GM12878 (cell line): ENCODE data around the gene MEGF6. TPM values are rescaled to one million over a fixed set of nuclear protein-coding genes. Genes with fewer than 3 reads are reported as not detected.

Experiments
- ATAC-seq: fragments of 200-7000 bp; cut with Tn5 transposase; 3 replicates; pipeline ENCODE4 v1.9.1; 2020; ENCODE audit warnings: mild to moderate bottlenecking, moderate library complexity
- BruUV-seq: library from RNA; stranded (reverse); fragments of 400-500 nt; replicated peaks from 2 replicates; lab custom pipeline; 2021; lab: Mats Ljungman, UMichigan
- CTCF ChIA-PET: fragments of 300-600 bp; sonication (Branson Sonifier 250); formaldehyde crosslinking; extraction: SDS; loops from one replicate; lab custom pipeline; 2021; ENCODE audit warnings: inconsistent platforms; lab: Yijun Ruan, JAX
- POLR2A ChIA-PET: fragments of 350-600 bp; formaldehyde crosslinking; extraction: SDS; loops from one replicate; lab custom pipeline; 2021; ENCODE audit warnings: inconsistent platforms; lab: Charles Lee
- RAD21 ChIA-PET: fragments of 300-600 bp; sonication (Branson Sonifier 250); formaldehyde crosslinking; loops from one replicate; lab custom pipeline; 2023; ENCODE audit warnings: antibody characterized with exemption; ENCODE audit not compliant: unreplicated experiment; lab: Charles Lee
- SMC1A ChIA-PET: fragments of 300-600 bp; sonication (Branson Sonifier 250); formaldehyde crosslinking; loops from one replicate; lab custom pipeline; 2023; ENCODE audit not compliant: unreplicated experiment, uncharacterized antibody; lab: Charles Lee
- DNase-seq: peaks from one replicate; pipeline ENCODE4 v3.0.0-alpha.2; 2011; ENCODE audit warnings: low read depth, low spot score
- FAIRE-seq: peaks from 3 replicates; lab custom pipeline; 2011; peaks lifted over from hg19 to GRCh38; lab: Jason Lieb, UNC
- H2AFZ ChIP-seq: 2 replicates; pipeline ENCODE4 v1.6.0; 2011; ENCODE audit warnings: low read depth, low read length, control low read depth; ENCODE audit not compliant: control insufficient read depth
- H3K27ac ChIP-seq: 2 replicates; pipeline ENCODE4 v1.5.1; 2011; ENCODE audit warnings: control low read depth; ENCODE audit not compliant: control insufficient read depth, insufficient read depth
- H3K27me3 ChIP-seq, 2 experiments: replicated peaks in 1 of 2; 2 replicates each; pipeline versions ENCODE4 v1.6.0 to v1.6.1; 2011; ENCODE audit warnings: low read length in 1 of 2; ENCODE audit not compliant: control insufficient read depth in 2 of 2, insufficient read depth in 2 of 2
- H3K36me3 ChIP-seq, 2 experiments: 2 replicates each; pipeline ENCODE4 v1.5.1; 2011; ENCODE audit warnings: low read length in 1 of 2; ENCODE audit not compliant: control insufficient read depth in 2 of 2, insufficient read depth in 2 of 2
- H3K4me1 ChIP-seq: 2 replicates; pipeline ENCODE4 v1.6.1; 2011; ENCODE audit warnings: mild to moderate bottlenecking, low read length, moderate library complexity, mixed read lengths; ENCODE audit not compliant: control insufficient read depth, insufficient read depth
- H3K4me2 ChIP-seq: 2 replicates; pipeline ENCODE4 v1.6.0; 2011; ENCODE audit warnings: control low read depth; ENCODE audit not compliant: control insufficient read depth, insufficient read depth
- H3K4me3 ChIP-seq: fragments of 200-600 bp; sonication (generic); 2 replicates; pipeline ENCODE4 v1.5.1; 2016
- H3K79me2 ChIP-seq: 2 replicates; pipeline ENCODE4 v1.6.0; 2011; ENCODE audit warnings: low read length; ENCODE audit not compliant: control insufficient read depth, insufficient read depth
- H3K9ac ChIP-seq: 2 replicates; pipeline ENCODE4 v1.8.0; 2011; ENCODE audit warnings: low read length, control low read depth, mixed read lengths; ENCODE audit not compliant: control insufficient read depth, insufficient read depth
- H3K9me3 ChIP-seq: replicated peaks from 3 replicates; pipeline ENCODE4 v1.5.1; 2011; ENCODE audit warnings: mild to moderate bottlenecking, low read length; ENCODE audit not compliant: control insufficient read depth, insufficient read depth
- H4K20me1 ChIP-seq: 2 replicates; pipeline ENCODE4 v1.6.0; 2011; ENCODE audit not compliant: control insufficient read depth, insufficient read depth
- KLF5 ChIP-seq: fragments of 450-650 bp; IDR thresholded peaks from 2 replicates; pipeline ENCODE4 v1.6.1; 2014; ENCODE audit warnings: mild to moderate bottlenecking; ENCODE audit not compliant: partially characterized antibody
- RB1 ChIP-seq: fragments of 450-650 bp; formaldehyde crosslinking; IDR thresholded peaks from 2 replicates; pipeline ENCODE4 v1.6.1; 2017; ENCODE audit warnings: mild to moderate bottlenecking, borderline replicate concordance
- SRF ChIP-seq, 2 experiments: IDR thresholded peaks; 2 replicates each; pipeline ENCODE4 v1.6.1; 2011; ENCODE audit warnings: low read depth in 2 of 2, low read length in 2 of 2, mild to moderate bottlenecking in 1 of 2, moderate library complexity in 1 of 2
- ZNF217 ChIP-seq: fragments of 450-650 bp; IDR thresholded peaks from 2 replicates; pipeline ENCODE4 v1.6.1; 2017; ENCODE audit warnings: antibody characterized with exemption, mild to moderate bottlenecking
- ZNF24 ChIP-seq: fragments of 450-650 bp; IDR thresholded peaks from 2 replicates; pipeline ENCODE4 v1.6.1; 2017; ENCODE audit warnings: antibody characterized with exemption, mild to moderate bottlenecking
- WGBS: methylation state at CpG from one replicate; pipeline ENCODE4 v1.1.6; 2016; ENCODE audit warnings: low lambda C conversion rate; ENCODE audit not compliant: insufficient replicate concordance, insufficient coverage; ENCODE audit errors: missing lambda C conversion rate; 5-methylcytosine and 5-hydroxymethylcytosine counted together
- in situ Hi-C: fragments of 300-500 bp; cut with MboI; formaldehyde crosslinking; loops from 9 replicates; pipeline ENCODE4 v1.14.3; 2018; ENCODE audit warnings: mixed read lengths
- intact Hi-C: fragments of 100-400 bp; cut with micrococcal nuclease; formaldehyde crosslinking; loops from one replicate; pipeline ENCODE4 v1.14.2; 2022; ENCODE audit not compliant: unreplicated experiment
- polyA plus RNA-seq, 11 experiments: library from polyadenylated mRNA; depleted of rRNA in 4 of 11; unstranded in 6 of 11; stranded (reverse) in 5 of 11; fragments of >200 nt; fragmentation: Nextera tagmentation in 4 of 11; fragmentation: Illumina TruSeq in 1 of 11; extraction: Ambion mirVana in 4 of 11; extraction: Trizol in 1 of 11; gene quantifications; 1 replicate in 1 of 11; 2 replicates in 10 of 11; pipeline versions ENCODE4 v1.2.1 to v1.2.3, GENCODE V29; 2011 to 2016; ENCODE audit warnings: inconsistent platforms in 2 of 11, missing spikeins in 2 of 11, low read depth in 1 of 11
- total RNA-seq, 4 experiments: library from RNA; depleted of rRNA in 3 of 4; stranded (reverse); fragments of >200 nt in 3 of 4; fragmentation: Illumina TruSeq in 1 of 4; extraction: Trizol in 1 of 4; gene quantifications; 2 replicates each; pipeline versions ENCODE4 v1.2.1 to v1.2.3, GENCODE V29; 2013 to 2021
- TF ChIP-seq, protein P1 (sequence below): IDR thresholded peaks from 2 replicates; pipeline ENCODE4 v1.6.1; 2012; ENCODE audit warnings: low read length, inconsistent platforms
- TF ChIP-seq, protein P2 (sequence below): fragments of 450-650 bp; IDR thresholded peaks from 2 replicates; pipeline ENCODE4 v1.6.1; 2017; ENCODE audit warnings: low read depth, mild to moderate bottlenecking, moderate library complexity

MEGF6 gene
- total and polyA plus RNA-seq, 10 of the 15 experiments (the other 5 are each of a cell fraction or from before 2014, with no cell fraction given) = 0.03 to 0.41 TPM; not detected in 8

DNA sequence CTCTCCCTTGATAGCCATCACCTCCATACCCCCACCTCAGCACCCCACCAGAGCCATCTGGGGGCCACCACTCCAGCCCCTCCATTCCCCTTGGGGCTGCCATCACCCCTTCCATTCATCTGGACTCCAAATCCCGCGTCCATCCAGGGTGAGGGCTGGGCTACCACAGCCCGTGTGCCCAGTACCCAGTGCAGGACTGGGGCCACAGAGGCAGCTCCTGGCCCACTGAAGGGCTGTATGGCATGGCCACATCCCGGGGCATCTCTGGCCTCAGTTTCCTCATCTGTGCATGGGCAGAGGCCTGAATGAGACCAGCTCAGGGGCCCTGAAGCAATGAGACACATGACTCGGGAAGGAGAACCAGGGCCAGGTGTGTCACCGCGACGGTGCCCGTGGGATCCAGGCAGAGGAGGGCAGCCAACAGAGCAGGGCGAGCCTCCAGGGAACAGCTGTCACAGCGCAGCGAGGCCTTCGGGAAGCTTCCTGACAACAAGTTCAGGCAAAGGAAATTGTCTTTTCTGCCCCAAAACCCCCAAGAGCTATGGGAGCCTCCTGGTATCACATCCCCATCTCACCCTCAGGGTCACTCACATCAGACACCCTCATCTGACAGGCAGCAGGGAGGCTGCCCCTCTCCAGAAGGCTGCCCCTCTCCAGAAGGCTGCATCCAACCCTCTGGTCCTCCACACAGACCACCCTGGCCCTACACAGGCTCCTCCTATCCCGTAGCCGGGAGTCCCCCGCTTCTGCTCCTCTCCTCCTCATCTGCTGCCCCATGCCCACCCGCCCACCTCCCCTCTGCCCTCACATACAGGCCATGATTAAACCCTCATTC is 76.3 kb downstream of the MEGF6 start:
- no TSS peak for BruUV-seq
- H3K79me2 ChIP-seq = no peaks in the 10 kb centered on the region
- RAD21 ChIA-PET = no interaction called here
- H2AFZ ChIP-seq = no peak overlapping the region
- intact Hi-C loops = no loop called here
- H3K4me2 ChIP-seq = no peak overlapping the region
- 34% methylated on average over 12 of the region's 17 CpGs for WGBS
- POLR2A ChIA-PET = no interaction called here
- H3K27me3 ChIP-seq = no peaks in the 10 kb centered on the region; a peak in 2 of 4 replicates
- CTCF ChIA-PET = no interaction called here
- no peaks in the 10 kb centered on the region for H3K9me3 ChIP-seq
- SMC1A ChIA-PET = no interaction called here
- no peak overlapping the region for H3K9ac ChIP-seq
- DNase-seq (no peak), FAIRE-seq (no peak), ATAC-seq (no peak)
- no peaks in the 10 kb centered on the region for H3K4me1 ChIP-seq
- H3K36me3 ChIP-seq = no peaks in the 10 kb centered on the region
- H4K20me1 ChIP-seq = no peaks in the 10 kb centered on the region
- in situ Hi-C loops = no loop called here
- H3K27ac ChIP-seq = no peak overlapping the region
- H3K4me3 ChIP-seq = no peak overlapping the region
- TF ChIP-seq SRF (IDR thresholded peaks at IDR 0.05; ENCODE audit: low read depth in 2 of 2, low read length in 2 of 2) = no peak
- no peak for TF ChIP-seq ZNF24
- TF ChIP-seq, protein P1, sequence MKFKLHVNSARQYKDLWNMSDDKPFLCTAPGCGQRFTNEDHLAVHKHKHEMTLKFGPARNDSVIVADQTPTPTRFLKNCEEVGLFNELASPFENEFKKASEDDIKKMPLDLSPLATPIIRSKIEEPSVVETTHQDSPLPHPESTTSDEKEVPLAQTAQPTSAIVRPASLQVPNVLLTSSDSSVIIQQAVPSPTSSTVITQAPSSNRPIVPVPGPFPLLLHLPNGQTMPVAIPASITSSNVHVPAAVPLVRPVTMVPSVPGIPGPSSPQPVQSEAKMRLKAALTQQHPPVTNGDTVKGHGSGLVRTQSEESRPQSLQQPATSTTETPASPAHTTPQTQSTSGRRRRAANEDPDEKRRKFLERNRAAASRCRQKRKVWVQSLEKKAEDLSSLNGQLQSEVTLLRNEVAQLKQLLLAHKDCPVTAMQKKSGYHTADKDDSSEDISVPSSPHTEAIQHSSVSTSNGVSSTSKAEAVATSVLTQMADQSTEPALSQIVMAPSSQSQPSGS = no peak
- no peak for TF ChIP-seq RB1
- no peak for TF ChIP-seq KLF5
- TF ChIP-seq, protein P2, sequence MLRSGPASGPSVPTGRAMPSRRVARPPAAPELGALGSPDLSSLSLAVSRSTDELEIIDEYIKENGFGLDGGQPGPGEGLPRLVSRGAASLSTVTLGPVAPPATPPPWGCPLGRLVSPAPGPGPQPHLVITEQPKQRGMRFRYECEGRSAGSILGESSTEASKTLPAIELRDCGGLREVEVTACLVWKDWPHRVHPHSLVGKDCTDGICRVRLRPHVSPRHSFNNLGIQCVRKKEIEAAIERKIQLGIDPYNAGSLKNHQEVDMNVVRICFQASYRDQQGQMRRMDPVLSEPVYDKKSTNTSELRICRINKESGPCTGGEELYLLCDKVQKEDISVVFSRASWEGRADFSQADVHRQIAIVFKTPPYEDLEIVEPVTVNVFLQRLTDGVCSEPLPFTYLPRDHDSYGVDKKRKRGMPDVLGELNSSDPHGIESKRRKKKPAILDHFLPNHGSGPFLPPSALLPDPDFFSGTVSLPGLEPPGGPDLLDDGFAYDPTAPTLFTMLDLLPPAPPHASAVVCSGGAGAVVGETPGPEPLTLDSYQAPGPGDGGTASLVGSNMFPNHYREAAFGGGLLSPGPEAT = no peak
- TF ChIP-seq ZNF217 = no peak
